ENCODE measurements around the gene YIF1A. TPM values are rescaled to one million over a fixed set of nuclear protein-coding genes. Genes with fewer than 3 reads are reported as not detected.

YIF1A gene
- polyA plus RNA-seq, 1 donor from 2014 or later = 51.2 TPM

GRCh38 chr11:66323684-66324083 lies 34.7 kb upstream of the YIF1A start:
- Histone ChIP-seq H3K4me3 (ENCODE audit: low read length) (no peak overlapping the region), H3F3A (ENCODE audit: insufficient read depth, low read length, poor library complexity, severe bottlenecking) (no peaks in the 10 kb centered on the region), H3K79me2 (replicated peaks; ENCODE audit: insufficient read depth, low read length) (no peaks in the 10 kb centered on the region), H3K27ac (ENCODE audit: low read length) (no peak overlapping the region), H3K9me3 (ENCODE audit: low read length) (no peaks in the 10 kb centered on the region), H3K36me3 (ENCODE audit: insufficient read depth, low read length) (no peaks in the 10 kb centered on the region), H4K20me1 (ENCODE audit: insufficient read depth) (no peaks in the 10 kb centered on the region), H3K27me3 (ENCODE audit: insufficient read depth, low read depth, low read length) (no peaks in the 10 kb centered on the region), H2AFZ (ENCODE audit: low read depth, low read length) (no peak overlapping the region), H3K4me2 (ENCODE audit: low read length) (no peak overlapping the region), H3K9ac (ENCODE audit: low read length) (no peak overlapping the region), H3K9me2 (ENCODE audit: insufficient read depth, low read length) (no peaks in the 10 kb centered on the region)
- TF ChIP-seq RAD21 (conservative IDR thresholded peaks at IDR 0.05) (no peak), MXI1 (conservative IDR thresholded peaks at IDR 0.05; ENCODE audit: poor library complexity, severe bottlenecking) (no peak), SMC3 (conservative IDR thresholded peaks at IDR 0.05; ENCODE audit: poor library complexity) (no peak), CTCF (IDR thresholded peaks at IDR 0.05; ENCODE audit: poor library complexity, severe bottlenecking) (no peak), POLR2AphosphoS5 (IDR thresholded peaks at IDR 0.05) (no peak), REST (IDR thresholded peaks at IDR 0.05; ENCODE audit: borderline replicate concordance) (no peak), EZH2 (IDR thresholded peaks at IDR 0.05; ENCODE audit: borderline replicate concordance, insufficient read depth, low read length, poor library complexity, severe bottlenecking) (no peak), TAF1 (IDR thresholded peaks at IDR 0.05; ENCODE audit: low read depth) (no peak), EP300 (conservative IDR thresholded peaks at IDR 0.05; ENCODE audit: poor library complexity, severe bottlenecking) (no peak)

- no peak overlapping the region for H2AFZ ChIP-seq (ENCODE audit: low read depth, low read length)
- H3K9ac ChIP-seq (ENCODE audit: low read length) = no peak overlapping the region
- no peak overlapping the region for H3K4me3 ChIP-seq (ENCODE audit: low read length)
- no peaks in the 10 kb centered on the region for H3K9me3 ChIP-seq (ENCODE audit: low read length)
- H4K20me1 ChIP-seq (ENCODE audit: insufficient read depth) = no peaks in the 10 kb centered on the region
- H3K27ac ChIP-seq (ENCODE audit: low read length) = no peak overlapping the region
- no peaks in the 10 kb centered on the region for H3F3A ChIP-seq (ENCODE audit: insufficient read depth, low read length, poor library complexity, severe bottlenecking)
- no peaks in the 10 kb centered on the region for H3K36me3 ChIP-seq (ENCODE audit: insufficient read depth, low read length)
- H3K4me2 ChIP-seq (ENCODE audit: low read length) = no peak overlapping the region
- TF ChIP-seq CTCF (IDR thresholded peaks at IDR 0.05; ENCODE audit: poor library complexity, severe bottlenecking) (no peak), MXI1 (conservative IDR thresholded peaks at IDR 0.05; ENCODE audit: poor library complexity, severe bottlenecking) (no peak), EP300 (conservative IDR thresholded peaks at IDR 0.05; ENCODE audit: poor library complexity, severe bottlenecking) (no peak), POLR2AphosphoS5 (IDR thresholded peaks at IDR 0.05) (no peak)
- no peaks in the 10 kb centered on the region for H3K9me2 ChIP-seq (ENCODE audit: insufficient read depth, low read length)
- H3K27me3 ChIP-seq (ENCODE audit: insufficient read depth, low read depth, low read length) = no peaks in the 10 kb centered on the region
- H3K79me2 ChIP-seq (replicated peaks; ENCODE audit: insufficient read depth, low read length) = no peaks in the 10 kb centered on the region
Measured at GRCh38 chr11:66322732-66323427, 33.9 kb upstream of the YIF1A start.

Data from neural cell (in vitro differentiated cells).